ENCODE results near the gene CHST2. TPM values are rescaled to one million over a fixed set of nuclear protein-coding genes. Genes with fewer than 3 reads are reported as not detected.
A peak's percentile ranks its signal among the peaks of the same experiment; 100 is the strongest.
"Not testable (repeated sequence)": the region's sequence is repeated elsewhere in the genome, so short reads cannot be mapped to it uniquely, and the experiment has no call there.

Gene CHST2
- polyA plus RNA-seq, 4 donors = 28.0 to 34.0 (median 29.0) TPM

DNA sequence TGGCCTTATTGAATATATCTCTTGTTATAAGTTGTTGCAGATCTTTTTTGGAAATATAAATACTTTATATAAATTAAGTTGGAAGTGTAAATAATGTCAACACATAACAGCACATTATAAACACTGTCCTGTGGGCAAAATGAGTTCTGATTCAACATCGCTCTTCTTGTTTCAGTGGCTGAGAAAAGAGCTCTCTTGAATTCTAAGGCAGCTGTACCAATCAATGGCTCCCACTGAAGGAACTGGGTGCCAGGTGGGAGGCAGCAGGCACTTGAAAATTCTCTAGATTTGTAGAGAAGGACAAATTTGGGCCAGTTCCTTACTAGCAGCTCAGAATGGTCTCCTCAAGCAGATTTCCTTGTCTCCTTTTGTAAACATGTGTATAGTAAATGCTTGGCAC is 45.6 kb downstream of the CHST2 start:
- no peak for DNase-seq (ENCODE audit: low read depth in 4 of 4, low spot score in 3 of 4)

GRCh38 chr3:143165612-143166285 is 46.2 kb downstream of the CHST2 start:
- not testable (repeated sequence) for DNase-seq (ENCODE audit: low read depth in 4 of 4, low spot score in 3 of 4)

GRCh38 chr3:143166376-143166775 is 46.8 kb downstream of the CHST2 start:
- DNase-seq (ENCODE audit: low read depth in 4 of 4, low spot score in 3 of 4) = no peak

GRCh38 chr3:143167969-143168854 is 48.6 kb downstream of the CHST2 start:
- no peak for DNase-seq (ENCODE audit: low read depth in 4 of 4, low spot score in 3 of 4)

DNA sequence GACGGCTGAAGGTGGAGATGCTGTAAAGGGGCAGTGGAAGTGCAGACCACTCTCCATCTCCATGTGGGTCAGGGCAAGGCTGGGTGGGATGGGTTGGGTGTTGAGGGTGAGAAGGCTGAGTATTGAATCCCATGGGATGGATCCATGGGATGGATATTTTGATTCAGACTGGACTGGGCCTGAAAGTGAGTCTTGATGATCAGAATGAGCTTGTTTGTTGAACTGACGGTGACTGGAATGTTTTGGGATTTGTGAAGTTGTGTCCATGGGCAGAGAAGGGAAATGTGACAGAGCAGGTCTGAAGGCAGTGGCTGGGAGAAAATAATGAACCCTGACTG is 49.3 kb downstream of the CHST2 start:
- no peak for DNase-seq (ENCODE audit: low read depth in 4 of 4, low spot score in 3 of 4)

DNA sequence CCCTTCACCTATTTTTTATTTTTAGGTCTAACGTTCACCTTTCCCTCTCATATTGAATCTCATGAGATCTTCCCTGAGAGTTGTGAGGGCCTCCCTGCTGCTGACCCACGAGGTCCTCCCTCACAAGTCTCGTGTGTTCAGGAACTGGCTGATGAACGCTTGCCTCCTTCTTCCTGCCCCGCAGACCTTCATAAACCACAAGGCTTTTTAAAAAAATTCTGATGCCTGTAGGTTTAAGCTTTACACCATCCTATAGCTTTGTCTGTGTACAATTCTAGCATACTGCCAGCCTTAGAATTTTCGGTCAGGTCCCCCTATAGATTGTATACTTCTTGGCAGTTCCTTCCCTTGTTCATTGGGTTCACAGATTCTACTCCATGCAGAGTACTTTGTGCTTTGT is 50.5 kb downstream of the CHST2 start:
- DNase-seq (ENCODE audit: low read depth in 4 of 4, low spot score in 3 of 4) = no peak

DNA sequence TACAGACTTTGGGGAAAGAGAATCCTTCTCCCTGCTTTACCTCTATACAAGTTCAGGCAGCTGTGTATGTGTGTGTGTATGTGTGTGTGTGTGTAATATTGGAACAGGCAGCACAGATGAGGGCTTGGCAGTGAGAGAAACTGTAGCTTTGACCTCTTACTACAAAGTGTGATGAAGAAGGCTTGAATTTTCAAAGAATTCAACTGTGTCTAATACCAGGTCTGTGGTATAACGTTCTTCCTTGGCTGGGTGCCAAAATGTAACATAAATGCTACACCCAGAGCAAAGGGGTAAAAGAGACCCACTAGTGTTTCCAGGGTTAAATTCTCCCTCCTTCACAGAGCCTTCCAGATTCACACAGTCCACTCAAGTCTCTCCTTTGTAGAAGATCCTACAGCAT is 51.1 kb downstream of the CHST2 start:
- no peak for DNase-seq (ENCODE audit: low read depth in 4 of 4, low spot score in 3 of 4)

- peak; percentile 26 to 69 (median 58) for DNase-seq (ENCODE audit: low read depth in 4 of 4, low spot score in 3 of 4)
Observed at GRCh38 chr3:143171141-143171980, 51.8 kb downstream of the CHST2 start.

DNA sequence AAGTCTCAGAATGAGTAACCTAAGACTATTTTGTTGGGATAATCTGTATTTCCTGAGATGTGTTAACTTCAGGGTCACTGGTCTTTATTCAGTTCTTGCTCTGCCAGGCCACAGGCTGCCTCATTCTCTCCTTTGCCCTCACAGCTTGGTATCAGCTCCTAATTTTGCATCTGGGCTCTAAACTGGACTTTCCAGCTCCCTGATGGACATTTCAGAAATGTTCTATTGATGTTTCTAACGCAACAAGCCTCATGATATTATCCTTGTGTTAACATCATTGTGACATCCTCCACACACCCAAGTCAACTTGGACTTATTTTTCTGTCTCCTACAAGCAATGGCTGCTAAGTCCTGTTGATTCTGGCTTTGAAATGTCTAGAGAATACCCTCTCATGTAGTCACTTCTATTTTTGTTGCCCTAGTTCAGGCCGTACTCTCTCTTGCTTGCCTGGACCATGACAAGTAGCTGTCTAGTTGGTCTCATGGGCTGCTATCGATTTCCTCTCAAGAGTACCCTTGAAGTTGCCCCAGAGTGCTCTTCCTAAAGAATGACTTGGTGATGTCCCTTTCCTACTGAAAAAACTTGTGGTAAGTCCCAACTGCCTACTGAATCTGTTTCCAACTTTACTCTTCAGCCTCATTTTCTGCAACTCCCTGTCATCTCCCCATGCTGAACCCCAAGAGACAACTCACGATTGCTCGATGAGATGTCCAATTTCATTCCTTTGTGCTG is 52.7 kb downstream of the CHST2 start:
- no peak for DNase-seq (ENCODE audit: low read depth in 4 of 4, low spot score in 3 of 4)

- no peak for DNase-seq (ENCODE audit: low read depth in 4 of 4, low spot score in 3 of 4)
Observed at GRCh38 chr3:143172795-143173145, 53.2 kb downstream of the CHST2 start.

- no peak for DNase-seq (ENCODE audit: low read depth in 4 of 4, low spot score in 3 of 4)
Observed at GRCh38 chr3:143173242-143173641, 53.7 kb downstream of the CHST2 start.

Other genes starting within 250 kb of the CHST2 start
- gene PCOLCE2, start 230.7 kb upstream of the CHST2 start, polyA plus RNA-seq (ENCODE audit: insufficient read length in 4 of 4) = 1 to 10 TPM; 4.8 to 6.6 (median 5.7) TPM
- gene PAQR9, start 156.1 kb upstream of the CHST2 start, polyA plus RNA-seq (ENCODE audit: insufficient read length in 4 of 4) = under 1 TPM; 0.49 to 0.87 (median 0.69) TPM
- 100 to 1,000 TPM; 132 to 160 (median 155) TPM for gene U2SURP, start 118.2 kb upstream of the CHST2 start, polyA plus RNA-seq (ENCODE audit: insufficient read length in 4 of 4)

Measured in right renal pelvis (tissue), 4 donors.